Loucy (cell line): ENCODE data around the gene CEBPA.

ENCODE experiments used
- H2AFZ ChIP-seq: fragments of 200-600 bp; sonication (generic); 2 replicates; pipeline ENCODE4 v1.6.0; 2016; ENCODE audit warnings: antibody characterized with exemption, mild to moderate bottlenecking, low read length, moderate library complexity
- H3F3A ChIP-seq: fragments of 200-600 bp; 2 replicates; pipeline ENCODE4 v1.6.0; 2016; ENCODE audit warnings: antibody characterized with exemption, low read depth, mild to moderate bottlenecking
- H3K27me3 ChIP-seq: fragments of 200-600 bp; sonication (generic); 2 replicates; pipeline ENCODE4 v1.6.1; 2014; ENCODE audit warnings: low read length, mild to moderate bottlenecking; ENCODE audit not compliant: insufficient read depth, poor library complexity, severe bottlenecking
- H3K36me3 ChIP-seq: fragments of 200-600 bp; sonication (generic); 2 replicates; pipeline ENCODE4 v1.6.1; 2016; ENCODE audit warnings: low read length; ENCODE audit not compliant: insufficient read depth
- H3K4me1 ChIP-seq: fragments of 200-600 bp; sonication (generic); 2 replicates; pipeline ENCODE4 v1.5.1; 2014; ENCODE audit warnings: low read length, mild to moderate bottlenecking; ENCODE audit not compliant: insufficient read depth, poor library complexity, severe bottlenecking
- H3K4me2 ChIP-seq: fragments of 200-600 bp; sonication (generic); 2 replicates; pipeline ENCODE4 v1.6.0; 2014; ENCODE audit warnings: antibody characterized with exemption, low read length, low read depth, mild to moderate bottlenecking; ENCODE audit not compliant: poor library complexity, severe bottlenecking
- H3K4me3 ChIP-seq: fragments of 200-600 bp; sonication (generic); 2 replicates; pipeline ENCODE4 v1.5.1; 2014; ENCODE audit warnings: low read length, mild to moderate bottlenecking, mixed read lengths; ENCODE audit not compliant: poor library complexity, severe bottlenecking
- H3K79me2 ChIP-seq: fragments of 200-600 bp; sonication (generic); 2 replicates; pipeline ENCODE4 v1.6.1; 2014; ENCODE audit warnings: low read length; ENCODE audit not compliant: insufficient read depth
- H3K9ac ChIP-seq: fragments of 200-600 bp; sonication (generic); 2 replicates; pipeline ENCODE4 v1.6.0; 2014; ENCODE audit warnings: mild to moderate bottlenecking, low read depth, low read length, moderate library complexity; ENCODE audit not compliant: poor library complexity, severe bottlenecking
- H3K9me2 ChIP-seq: fragments of 200-600 bp; sonication (generic); replicated peaks from 2 replicates; pipeline ENCODE4 v1.6.1; 2016; ENCODE audit warnings: low read depth, low read length, mixed read lengths
- H3K9me3 ChIP-seq: fragments of 200-600 bp; sonication (generic); 2 replicates; pipeline ENCODE4 v1.6.1; 2014; ENCODE audit warnings: mild to moderate bottlenecking, antibody characterized with exemption, low read length, low read depth; ENCODE audit not compliant: insufficient read depth
- H4K20me1 ChIP-seq: fragments of 200-600 bp; sonication (generic); 2 replicates; pipeline ENCODE4 v1.6.0; 2014; ENCODE audit warnings: antibody characterized with exemption, low read length, mild to moderate bottlenecking; ENCODE audit not compliant: insufficient read depth, poor library complexity, severe bottlenecking
- EZH2phosphoT487 ChIP-seq: fragments of 200-600 bp; IDR thresholded peaks from 2 replicates; pipeline ENCODE4 v1.6.1; 2018; ENCODE audit warnings: antibody characterized with exemption, mild to moderate bottlenecking, moderate library complexity, borderline replicate concordance
- TF ChIP-seq, protein P1 (sequence below): fragments of 200-600 bp; sonication (generic); conservative IDR thresholded peaks from 2 replicates; pipeline ENCODE4 v1.5.1; 2014; ENCODE audit warnings: mild to moderate bottlenecking, antibody characterized with exemption, low read length

Gene CEBPA

DNA sequence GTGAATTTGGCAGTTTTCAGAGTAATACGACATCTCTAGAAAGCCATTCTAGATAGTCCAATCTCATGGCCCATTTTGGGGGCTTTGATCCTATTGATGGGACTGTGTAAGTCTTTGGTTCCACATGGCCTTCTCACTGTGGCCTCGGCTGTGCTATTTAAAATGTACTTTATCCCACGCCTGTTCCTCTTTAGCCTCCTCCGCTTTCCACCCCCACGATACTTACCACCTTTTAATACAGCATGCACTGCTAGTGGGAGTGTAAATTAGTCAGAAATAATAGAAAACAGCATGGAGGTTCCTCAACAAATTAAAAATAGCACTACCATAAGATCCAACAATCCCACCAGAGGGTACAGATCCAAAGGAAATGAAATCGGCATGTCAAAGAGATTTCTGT is 42.8 kb upstream of the CEBPA start:
- Histone ChIP-seq H3K4me3 (no peak overlapping the region), H3K27me3 (no peaks in the 10 kb centered on the region)

DNA sequence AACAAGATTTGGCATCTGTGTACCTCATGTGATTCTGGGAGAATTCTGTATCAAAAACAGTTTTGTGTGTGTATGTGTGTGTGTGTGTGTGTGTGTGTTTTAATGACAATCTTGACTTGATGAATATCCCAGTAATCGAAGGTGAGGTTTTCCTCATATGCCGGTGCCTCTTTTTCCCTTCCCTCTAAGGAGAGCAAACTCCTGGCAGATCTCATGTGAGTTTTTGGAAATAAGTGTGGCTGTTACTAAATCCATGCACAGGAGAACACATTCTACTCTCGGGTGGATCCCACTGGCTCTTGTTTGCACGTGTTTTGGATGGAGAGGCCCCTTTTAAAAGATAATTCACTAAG is 42.2 kb upstream of the CEBPA start:
- no peak overlapping the region for H2AFZ ChIP-seq
- no peak overlapping the region for H3K9ac ChIP-seq
- H3K4me3 ChIP-seq: no peak overlapping the region
- no peaks in the 10 kb centered on the region for H3F3A ChIP-seq
- no peaks in the 10 kb centered on the region for H3K27me3 ChIP-seq
- H3K9me3 ChIP-seq: no peaks in the 10 kb centered on the region
- TF ChIP-seq, protein P1, sequence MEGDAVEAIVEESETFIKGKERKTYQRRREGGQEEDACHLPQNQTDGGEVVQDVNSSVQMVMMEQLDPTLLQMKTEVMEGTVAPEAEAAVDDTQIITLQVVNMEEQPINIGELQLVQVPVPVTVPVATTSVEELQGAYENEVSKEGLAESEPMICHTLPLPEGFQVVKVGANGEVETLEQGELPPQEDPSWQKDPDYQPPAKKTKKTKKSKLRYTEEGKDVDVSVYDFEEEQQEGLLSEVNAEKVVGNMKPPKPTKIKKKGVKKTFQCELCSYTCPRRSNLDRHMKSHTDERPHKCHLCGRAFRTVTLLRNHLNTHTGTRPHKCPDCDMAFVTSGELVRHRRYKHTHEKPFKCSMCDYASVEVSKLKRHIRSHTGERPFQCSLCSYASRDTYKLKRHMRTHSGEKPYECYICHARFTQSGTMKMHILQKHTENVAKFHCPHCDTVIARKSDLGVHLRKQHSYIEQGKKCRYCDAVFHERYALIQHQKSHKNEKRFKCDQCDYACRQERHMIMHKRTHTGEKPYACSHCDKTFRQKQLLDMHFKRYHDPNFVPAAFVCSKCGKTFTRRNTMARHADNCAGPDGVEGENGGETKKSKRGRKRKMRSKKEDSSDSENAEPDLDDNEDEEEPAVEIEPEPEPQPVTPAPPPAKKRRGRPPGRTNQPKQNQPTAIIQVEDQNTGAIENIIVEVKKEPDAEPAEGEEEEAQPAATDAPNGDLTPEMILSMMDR: no peak
- TF ChIP-seq EZH2phosphoT487: no peak
- H3K4me1 ChIP-seq: no peaks in the 10 kb centered on the region
- no peaks in the 10 kb centered on the region for H4K20me1 ChIP-seq
- H3K36me3 ChIP-seq: no peaks in the 10 kb centered on the region
- no peaks in the 10 kb centered on the region for H3K79me2 ChIP-seq
- H3K4me2 ChIP-seq: no peak overlapping the region
- no peaks in the 10 kb centered on the region for H3K9me2 ChIP-seq

More for the DNA sequence above, 42.8 kb upstream of the CEBPA start:
- Histone ChIP-seq H3K9me2 (no peaks in the 10 kb centered on the region), H3K4me2 (no peak overlapping the region), H3K9me3 (no peaks in the 10 kb centered on the region), H3F3A (no peaks in the 10 kb centered on the region), H4K20me1 (no peaks in the 10 kb centered on the region), H3K36me3 (no peaks in the 10 kb centered on the region), H2AFZ (no peak overlapping the region), H3K9ac (no peak overlapping the region), H3K4me1 (no peaks in the 10 kb centered on the region), H3K79me2 (no peaks in the 10 kb centered on the region)
- TF ChIP-seq, protein P1: no peak
- no peak for TF ChIP-seq EZH2phosphoT487

DNA sequence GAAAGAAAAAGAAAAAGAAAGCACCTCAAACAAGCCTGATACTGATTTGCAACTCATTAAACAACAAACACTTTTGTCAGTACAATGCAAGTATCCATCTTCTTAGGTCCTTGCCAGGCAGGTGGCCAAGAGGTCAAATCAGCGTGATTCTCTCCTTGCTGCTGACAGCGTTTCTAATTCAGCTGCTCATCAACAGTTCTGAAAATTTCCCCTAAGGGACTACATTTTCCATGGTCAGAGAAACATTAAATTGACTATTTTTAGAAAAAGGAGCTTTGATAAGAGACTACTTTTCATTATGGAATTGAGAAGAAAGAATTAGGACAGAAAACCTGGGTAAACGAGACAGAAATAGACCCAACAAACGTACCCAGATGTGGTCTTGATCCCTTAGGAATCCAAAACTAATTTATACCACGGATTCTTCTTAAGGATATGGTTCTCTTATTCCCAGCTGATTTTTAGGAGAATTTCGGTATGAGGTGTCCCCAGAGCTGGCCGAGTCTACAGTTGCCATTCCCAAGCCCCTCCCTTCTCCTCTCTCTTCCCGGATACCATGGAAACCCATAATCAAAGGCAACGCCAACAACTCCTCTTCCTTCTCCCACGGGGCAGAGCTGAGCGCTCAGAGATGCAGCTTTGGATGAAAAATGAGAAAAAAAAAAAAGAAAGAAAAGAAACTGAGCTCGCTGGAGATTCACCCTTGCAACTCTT is 41.7 kb upstream of the CEBPA start:
- Histone ChIP-seq H3K4me3 (no peak overlapping the region), H3K4me2 (no peak overlapping the region), H3K9me3 (no peaks in the 10 kb centered on the region), H3K27me3 (no peaks in the 10 kb centered on the region), H3K4me1 (no peaks in the 10 kb centered on the region), H3K36me3 (no peaks in the 10 kb centered on the region), H3F3A (no peaks in the 10 kb centered on the region), H3K79me2 (no peaks in the 10 kb centered on the region), H3K9ac (no peak overlapping the region), H3K9me2 (no peaks in the 10 kb centered on the region), H4K20me1 (no peaks in the 10 kb centered on the region), H2AFZ (no peak overlapping the region)
- TF ChIP-seq EZH2phosphoT487: no peak
- TF ChIP-seq, protein P1: no peak
